ENCODE results near the gene LYSMD1.

DNA sequence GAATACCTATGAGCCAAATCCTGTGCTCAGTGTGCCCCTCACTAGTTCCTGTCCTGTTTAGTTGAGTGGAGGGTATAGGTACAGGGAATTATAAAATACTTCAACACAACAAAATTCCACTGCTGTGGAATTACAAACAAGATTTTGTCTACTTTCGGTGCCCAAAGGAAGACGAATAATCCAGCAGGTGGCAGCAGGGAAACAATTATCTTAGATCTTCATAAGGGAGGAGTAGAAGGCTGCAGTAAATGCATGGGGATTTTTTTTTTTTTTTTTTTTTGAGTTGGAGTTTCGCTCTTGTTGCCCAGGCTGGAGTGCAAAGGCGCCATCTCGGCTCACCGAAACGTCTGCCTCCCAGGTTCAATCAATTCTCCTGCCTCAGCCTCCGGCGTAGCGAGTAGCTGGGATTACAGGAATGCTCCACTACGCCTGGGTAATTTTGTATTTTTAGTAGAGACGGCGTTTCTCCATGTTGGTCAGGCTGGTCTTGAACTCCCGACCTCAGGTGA lies 30.6 kb upstream of the LYSMD1 start:
- TF ChIP-seq EZH2 (IDR thresholded peaks at IDR 0.05): no peak
- no peak for TF ChIP-seq POLR2AphosphoS5 (IDR thresholded peaks at IDR 0.05; ENCODE audit: borderline replicate concordance, low read depth, low read length)
- no peak for TF ChIP-seq FOXP2 (optimal IDR thresholded peaks at IDR 0.05; ENCODE audit: control extremely low read depth, extremely low read length, insufficient read depth)

All from SK-N-MC (cell line).